ENCODE data around the gene CYP24A1. TPM values are rescaled to one million over a fixed set of nuclear protein-coding genes. Genes with fewer than 3 reads are reported as not detected.

CYP24A1 gene
- total and polyA plus RNA-seq, 2 experiments from 2014 or later = not detected

- DNase-seq (ENCODE audit: low read depth in 1 of 2, low spot score in 1 of 2) = peak; percentile 32 to 73
- no peak overlapping the region for H3K4me3 ChIP-seq
- no peaks in the 10 kb centered on the region for H3K27me3 ChIP-seq
- H3K9me3 ChIP-seq (ENCODE audit: low read depth) = no peaks in the 10 kb centered on the region
- H3K27ac ChIP-seq = no peak overlapping the region
- peaks cover 3% of the 10 kb centered on the region for H3K4me1 ChIP-seq (ENCODE audit: low read depth)
- peaks cover 13% of the 10 kb centered on the region for H3K36me3 ChIP-seq
- TF ChIP-seq CTCF (IDR thresholded peaks at IDR 0.05; ENCODE audit: low read depth, low read length) = peak; percentile 58
Observed at GRCh38 chr20:54219751-54220426, 46.1 kb upstream of the CYP24A1 start.

- no peak for DNase-seq (ENCODE audit: low read depth in 1 of 2, low spot score in 1 of 2)
- peaks cover 13% of the 10 kb centered on the region for H3K36me3 ChIP-seq
- peaks cover 3% of the 10 kb centered on the region for H3K4me1 ChIP-seq (ENCODE audit: low read depth)
- no peak overlapping the region for H3K27ac ChIP-seq
- H3K27me3 ChIP-seq = no peaks in the 10 kb centered on the region
- no peak overlapping the region for H3K4me3 ChIP-seq
- H3K9me3 ChIP-seq (ENCODE audit: low read depth) = no peaks in the 10 kb centered on the region
- no peak for TF ChIP-seq CTCF (IDR thresholded peaks at IDR 0.05; ENCODE audit: low read depth, low read length)
Observed at GRCh38 chr20:54218470-54218869, 44.7 kb upstream of the CYP24A1 start.

GRCh38 chr20:54217762-54218161 lies 44.0 kb upstream of the CYP24A1 start:
- DNase-seq (ENCODE audit: low read depth in 1 of 2, low spot score in 1 of 2) = no peak
- H3K27ac ChIP-seq = no peak overlapping the region
- no peaks in the 10 kb centered on the region for H3K27me3 ChIP-seq
- no peak overlapping the region for H3K4me3 ChIP-seq
- H3K36me3 ChIP-seq = peaks cover 13% of the 10 kb centered on the region
- TF ChIP-seq CTCF (IDR thresholded peaks at IDR 0.05; ENCODE audit: low read depth, low read length) = no peak
- H3K9me3 ChIP-seq (ENCODE audit: low read depth) = no peaks in the 10 kb centered on the region
- H3K4me1 ChIP-seq (ENCODE audit: low read depth) = peaks cover 3% of the 10 kb centered on the region

GRCh38 chr20:54215157-54215789 lies 41.5 kb upstream of the CYP24A1 start:
- H3K27ac ChIP-seq = no peak overlapping the region
- H3K9me3 ChIP-seq (ENCODE audit: low read depth) = no peaks in the 10 kb centered on the region
- H3K36me3 ChIP-seq = peaks cover 13% of the 10 kb centered on the region
- no peak for DNase-seq (ENCODE audit: low read depth in 1 of 2, low spot score in 1 of 2)
- no peak for TF ChIP-seq CTCF (IDR thresholded peaks at IDR 0.05; ENCODE audit: low read depth, low read length)
- H3K4me3 ChIP-seq = no peak overlapping the region
- H3K4me1 ChIP-seq (ENCODE audit: low read depth) = peaks cover 3% of the 10 kb centered on the region
- no peaks in the 10 kb centered on the region for H3K27me3 ChIP-seq

- Histone ChIP-seq H3K27me3 (no peaks in the 10 kb centered on the region), H3K4me1 (ENCODE audit: low read depth) (peaks cover 6% of the 10 kb centered on the region), H3K27ac (no peak overlapping the region), H3K36me3 (peaks cover 13% of the 10 kb centered on the region), H3K4me3 (no peak overlapping the region), H3K9me3 (ENCODE audit: low read depth) (no peaks in the 10 kb centered on the region)
- no peak for DNase-seq (ENCODE audit: low read depth in 1 of 2, low spot score in 1 of 2)
- TF ChIP-seq CTCF (IDR thresholded peaks at IDR 0.05; ENCODE audit: low read depth, low read length) = no peak
Observed at GRCh38 chr20:54214566-54214965, 40.8 kb upstream of the CYP24A1 start.
